Omental fat pad (tissue), 4 donors: ENCODE measurements around the gene MEGF11. TPM values are rescaled to one million over a fixed set of nuclear protein-coding genes. Genes with fewer than 3 reads are reported as not detected.
"Not testable (repeated sequence)": the region's sequence is repeated elsewhere in the genome, so short reads cannot be mapped to it uniquely, and the experiment has no call there.

Source experiments
- ATAC-seq: fragments of 150-250 bp; one replicate; pipeline ENCODE4 v1.9.1; 2016; ENCODE audit warnings: mild to moderate bottlenecking, moderate library complexity; ENCODE audit not compliant: low FRiP score
- DNase-seq: peaks from one replicate; pipeline ENCODE4 v3.0.0-alpha.2; 2019; ENCODE audit warnings: low spot score
- CTCF ChIP-seq, 3 donors: fragments of 450-650 bp; IDR thresholded peaks; one replicate each; pipeline ENCODE4 v1.5.1; 2016 to 2017; ENCODE audit warnings: antibody characterized with exemption in 3 of 3, mild to moderate bottlenecking in 3 of 3, moderate library complexity in 2 of 3
- total RNA-seq, 4 donors: library from RNA; depleted of rRNA; stranded (reverse); fragments of >200 nt; gene quantifications; one replicate each; pipeline ENCODE4 v1.1.0, GENCODE V29; 2016

Gene MEGF11
- total RNA-seq, 4 donors from 2014 or later = 0.47 TPM; not detected in 3

GRCh38 chr15:65885668-65886218, 367.8 kb downstream of the MEGF11 start:
- DNase-seq (no peak), ATAC-seq (no peak)
- no peak for TF ChIP-seq CTCF (IDR thresholded peaks at IDR 0.05)

- ATAC-seq = no peak
Observed at GRCh38 chr15:65884511-65884910, 369.0 kb downstream of the MEGF11 start.

GRCh38 chr15:65883571-65883970, 370.0 kb downstream of the MEGF11 start:
- TF ChIP-seq CTCF (IDR thresholded peaks at IDR 0.05) = no peak
- ATAC-seq = no peak
- no peak for DNase-seq

More at GRCh38 chr15:65884511-65884910, 369.0 kb downstream of the MEGF11 start:
- TF ChIP-seq CTCF (IDR thresholded peaks at IDR 0.05) = no peak
- no peak for DNase-seq

- ATAC-seq (no peak), DNase-seq (no peak)
- no peak for TF ChIP-seq CTCF (IDR thresholded peaks at IDR 0.05)
Observed at GRCh38 chr15:65881766-65882434, 371.6 kb downstream of the MEGF11 start.

- no peak for ATAC-seq
- TF ChIP-seq CTCF (IDR thresholded peaks at IDR 0.05) = no peak
- no peak for DNase-seq
Observed at GRCh38 chr15:65877749-65878148, 375.8 kb downstream of the MEGF11 start.

GRCh38 chr15:65875458-65875857, 378.1 kb downstream of the MEGF11 start:
- ATAC-seq (no peak), DNase-seq (no peak)
- TF ChIP-seq CTCF (IDR thresholded peaks at IDR 0.05) = no peak

- ATAC-seq = no peak
- DNase-seq = no peak
- TF ChIP-seq CTCF (IDR thresholded peaks at IDR 0.05) = no peak
Observed at GRCh38 chr15:65873256-65873655, 380.3 kb downstream of the MEGF11 start.

- not testable (repeated sequence) for ATAC-seq, DNase-seq
Observed at GRCh38 chr15:65872596-65872995, 381.0 kb downstream of the MEGF11 start.

GRCh38 chr15:65871886-65872285, 381.7 kb downstream of the MEGF11 start:
- ATAC-seq, DNase-seq: not testable (repeated sequence)
